HG02943 (cell line): ENCODE measurements around the gene TRPV4.

ENCODE experiments used
- ATAC-seq: cut with Tn5 transposase; IDR thresholded peaks from one replicate; pipeline ENCODE4 v1.9.1; 2021; ENCODE audit warnings: mild to moderate bottlenecking, low read depth, moderate library complexity; ENCODE audit not compliant: unreplicated experiment

TRPV4 gene

GRCh38 chr12:109744986-109745942, 87.9 kb downstream of the TRPV4 start:
- no peak for ATAC-seq

- no peak for ATAC-seq
These were observed 89.2 kb downstream of the TRPV4 start for GRCh38 chr12:109744026-109744425.

- ATAC-seq: no peak
These were observed 89.9 kb downstream of the TRPV4 start for GRCh38 chr12:109743076-109743910.

- ATAC-seq: no peak
These were observed 91.1 kb downstream of the TRPV4 start for GRCh38 chr12:109741970-109742703.

GRCh38 chr12:109741286-109741969, 91.8 kb downstream of the TRPV4 start:
- no peak for ATAC-seq

- no peak for ATAC-seq
These were observed 92.4 kb downstream of the TRPV4 start for GRCh38 chr12:109740694-109741245.

- ATAC-seq: no peak
These were observed 93.2 kb downstream of the TRPV4 start for GRCh38 chr12:109739747-109740693.

GRCh38 chr12:109738878-109739665, 94.1 kb downstream of the TRPV4 start:
- no peak for ATAC-seq

GRCh38 chr12:109738209-109738608, 95.0 kb downstream of the TRPV4 start:
- ATAC-seq: no peak

GRCh38 chr12:109737631-109738030, 95.6 kb downstream of the TRPV4 start:
- no peak for ATAC-seq

- no peak for ATAC-seq
These were observed 96.1 kb downstream of the TRPV4 start for GRCh38 chr12:109737126-109737525.

GRCh38 chr12:109736552-109737108, 96.6 kb downstream of the TRPV4 start:
- no peak for ATAC-seq

- ATAC-seq: no peak
These were observed 97.2 kb downstream of the TRPV4 start for GRCh38 chr12:109735825-109736551.

- no peak for ATAC-seq
These were observed 98.1 kb downstream of the TRPV4 start for GRCh38 chr12:109735051-109735521.

GRCh38 chr12:109734219-109735000, 98.8 kb downstream of the TRPV4 start:
- no peak for ATAC-seq
